GM10847 (cell line): ENCODE measurements around the gene GLI3.

Experiments used
- POLR2A ChIP-seq: IDR thresholded peaks from 2 replicates; pipeline ENCODE4 v1.6.1; 2011; ENCODE audit not compliant: insufficient read length; ENCODE audit errors: extremely low read depth

The GLI3 gene

GRCh38 chr7:41930538-41931262, 306.3 kb downstream of the GLI3 start:
- no peak for TF ChIP-seq POLR2A

GRCh38 chr7:41928781-41929180, 308.2 kb downstream of the GLI3 start:
- no peak for TF ChIP-seq POLR2A

GRCh38 chr7:41928166-41928565, 308.8 kb downstream of the GLI3 start:
- no peak for TF ChIP-seq POLR2A

DNA sequence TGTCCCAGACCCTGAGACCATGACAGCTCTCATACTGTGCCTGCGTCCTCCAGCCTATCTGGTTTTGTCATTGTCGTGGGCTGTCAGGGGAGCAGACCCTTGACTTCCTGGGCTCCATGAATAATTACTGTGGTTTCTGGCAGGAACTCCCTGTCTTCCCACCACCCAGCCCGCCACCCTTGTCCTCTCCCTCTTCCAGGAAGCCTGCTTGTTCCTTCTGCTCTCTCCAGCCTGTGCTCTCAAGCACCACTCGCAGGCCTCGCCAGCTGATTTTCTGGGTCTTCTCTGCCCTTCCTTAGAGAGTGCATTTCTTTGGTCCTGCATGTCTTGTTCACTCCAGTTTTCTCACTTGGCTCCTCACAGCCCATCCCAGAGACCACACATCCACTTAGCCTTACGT, 309.6 kb downstream of the GLI3 start:
- TF ChIP-seq POLR2A = no peak

DNA sequence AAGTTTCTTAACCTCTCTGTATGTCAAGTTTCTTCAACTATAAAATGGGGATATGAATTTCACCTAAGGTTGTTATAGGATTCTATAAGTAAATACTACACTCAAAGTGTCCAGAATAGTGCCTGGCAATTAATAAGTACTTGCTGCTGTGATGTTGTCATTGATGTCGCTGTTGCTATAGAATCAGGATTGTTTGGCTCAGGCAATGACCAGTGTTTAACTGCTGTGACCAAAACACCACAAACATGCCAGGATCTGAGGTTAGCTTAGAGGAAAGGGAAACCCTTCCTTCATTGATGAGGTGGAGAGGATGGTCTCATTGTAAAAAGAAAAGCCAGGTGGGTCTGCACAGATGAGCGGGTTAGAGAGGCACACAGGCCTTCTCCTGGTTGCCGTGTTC, 311.1 kb downstream of the GLI3 start:
- no peak for TF ChIP-seq POLR2A

DNA sequence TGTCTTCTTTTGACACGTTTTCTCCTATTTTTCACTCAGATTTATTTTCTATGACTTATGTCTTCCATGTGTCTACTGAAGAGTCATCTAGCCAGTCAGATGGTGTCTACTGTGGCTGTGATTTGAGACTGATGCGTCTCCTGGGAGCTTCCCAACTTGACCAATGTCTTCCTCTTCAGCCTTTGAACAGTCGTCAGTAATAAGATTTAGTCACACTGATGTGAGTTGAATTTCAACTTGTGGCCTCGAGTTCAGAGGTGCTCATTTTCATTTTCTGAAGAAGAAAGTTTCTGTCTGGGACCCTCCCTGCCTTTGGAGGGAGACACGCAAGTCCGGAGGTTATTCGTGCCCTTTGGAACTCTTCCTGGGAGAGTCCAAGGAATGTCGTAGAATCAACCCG, 312.2 kb downstream of the GLI3 start:
- TF ChIP-seq POLR2A = no peak

- TF ChIP-seq POLR2A = no peak
Measured at GRCh38 chr7:41922373-41922772, 314.6 kb downstream of the GLI3 start.

- no peak for TF ChIP-seq POLR2A
Measured at GRCh38 chr7:41921453-41921981, 315.5 kb downstream of the GLI3 start.

DNA sequence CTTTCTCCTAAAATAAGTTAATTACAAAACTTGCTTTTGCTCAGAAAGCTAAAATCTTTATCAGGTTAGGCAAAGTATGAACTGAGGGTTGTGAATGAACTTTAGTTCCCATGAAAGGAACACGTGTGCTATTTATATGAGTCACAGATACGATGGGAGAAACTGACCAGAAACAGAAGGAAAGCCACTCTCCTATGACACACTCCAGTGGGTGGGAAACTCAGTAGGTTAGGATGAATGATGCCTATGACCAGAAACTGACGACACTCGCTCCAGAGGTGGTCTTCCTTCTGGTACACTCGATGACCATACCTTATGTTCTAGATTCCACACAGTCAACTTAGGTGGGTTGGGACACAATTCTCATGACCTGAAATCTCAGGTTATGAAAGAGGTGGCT, 318.4 kb downstream of the GLI3 start:
- no peak for TF ChIP-seq POLR2A

GRCh38 chr7:41916450-41916927, 320.5 kb downstream of the GLI3 start:
- no peak for TF ChIP-seq POLR2A

DNA sequence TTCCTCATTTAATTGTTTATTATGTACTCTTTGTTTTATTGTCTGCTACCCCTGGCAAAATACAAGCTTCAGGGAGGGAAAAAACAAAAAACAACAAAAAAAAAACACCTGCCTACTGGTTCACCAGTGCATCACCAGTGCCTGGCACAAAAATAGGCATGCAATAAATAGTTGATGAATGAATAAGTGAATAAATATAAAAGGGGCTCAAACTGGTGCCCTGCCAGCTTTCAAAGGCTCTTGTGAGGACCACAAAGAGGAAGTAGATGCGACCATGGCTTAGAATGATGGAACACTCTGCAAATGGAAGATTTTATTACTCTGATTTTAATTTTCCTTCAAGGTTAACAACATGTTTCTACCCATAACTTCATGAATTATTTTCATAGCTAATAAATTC, 321.1 kb downstream of the GLI3 start:
- no peak for TF ChIP-seq POLR2A

GRCh38 chr7:41912851-41913567, 324.0 kb downstream of the GLI3 start:
- TF ChIP-seq POLR2A = no peak

DNA sequence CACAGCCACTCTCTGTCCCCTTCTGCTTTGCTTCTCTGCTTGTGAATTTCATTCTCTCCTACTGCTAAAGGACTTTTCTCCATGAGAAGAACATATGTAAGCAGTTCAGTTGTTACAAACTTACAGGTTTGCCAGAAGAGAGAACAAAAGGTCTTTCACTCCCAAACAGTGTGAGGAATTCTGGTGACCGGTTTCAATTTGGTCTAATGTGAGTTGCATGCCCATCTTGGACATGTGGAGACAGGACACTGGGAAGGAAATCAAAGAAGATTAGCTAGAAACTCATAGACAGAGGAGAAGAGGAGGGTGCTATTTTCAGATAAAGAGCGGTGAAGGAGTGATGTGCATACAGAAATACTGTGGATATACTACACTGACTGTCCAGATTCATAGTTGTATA, 324.6 kb downstream of the GLI3 start:
- TF ChIP-seq POLR2A = no peak

- TF ChIP-seq POLR2A = no peak
Measured at GRCh38 chr7:41911792-41912191, 325.2 kb downstream of the GLI3 start.
